ENCODE measurements around the gene FUT8.

Gene FUT8

DNA sequence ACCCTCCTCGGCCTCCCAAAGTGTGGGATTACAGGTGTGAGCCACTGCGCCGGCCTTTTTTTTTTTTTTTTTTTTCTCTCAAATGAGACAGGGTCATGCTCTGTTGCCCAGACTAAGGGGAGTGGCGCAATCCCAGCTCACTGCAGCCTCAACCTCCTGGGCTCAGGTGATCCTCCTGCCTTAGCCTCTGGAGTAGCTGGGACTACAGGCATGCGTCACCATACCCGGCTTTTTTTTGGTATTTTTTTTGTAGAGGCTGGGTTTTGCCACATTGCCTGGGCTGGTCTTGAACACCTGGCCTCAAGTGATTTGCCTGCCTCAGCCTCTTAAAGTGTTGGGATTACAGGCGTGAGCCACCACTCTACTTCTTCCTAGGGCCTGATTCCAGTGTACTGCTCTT lies 18.7 kb downstream of the FUT8 start:
- Histone ChIP-seq H3K27me3 (ENCODE audit: control insufficient read depth in 1 of 2, insufficient read depth in 2 of 2, low read length in 2 of 2) (no peaks in the 10 kb centered on the region), H3K9me3 (ENCODE audit: control insufficient read depth in 1 of 2, low read length in 2 of 2) (peaks cover 2 to 4% of the 10 kb centered on the region in 2 donors), H3K9ac (ENCODE audit: low read depth in 1 of 2, low read length in 2 of 2) (no peak overlapping the region), H3K4me1 (ENCODE audit: control insufficient read depth in 1 of 2, insufficient read depth in 2 of 2, low read length in 2 of 2) (no peaks in the 10 kb centered on the region), H3K36me3 (ENCODE audit: control insufficient read depth in 1 of 2, insufficient read depth in 2 of 2, low read length in 2 of 2) (peaks cover 4 to 5% of the 10 kb centered on the region in 2 donors), H3K27ac (ENCODE audit: low read depth, low read length) (no peak overlapping the region), H3K4me3 (ENCODE audit: low read depth in 1 of 2, low read length in 2 of 2) (no peak overlapping the region)

DNA sequence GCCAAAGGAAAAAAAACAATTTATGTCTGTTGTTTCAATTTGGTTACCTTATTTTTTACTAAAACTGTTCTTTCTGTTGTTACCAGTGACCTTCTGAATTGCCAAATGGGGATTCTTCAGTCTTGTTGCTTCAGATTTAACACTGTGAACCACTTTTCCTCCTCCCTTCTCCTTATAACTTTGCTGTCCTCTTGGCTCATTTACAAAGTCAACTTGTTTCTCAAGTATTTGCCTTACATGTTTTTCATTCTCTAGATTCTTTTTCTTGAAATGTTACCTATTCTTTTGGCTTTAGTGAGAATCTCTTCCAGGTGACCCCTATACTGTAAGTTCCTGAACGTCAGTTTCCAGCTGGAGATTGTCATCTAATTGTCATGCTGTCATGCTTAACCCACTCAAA lies 19.4 kb downstream of the FUT8 start:
- Histone ChIP-seq H3K27ac (ENCODE audit: low read depth, low read length) (no peak overlapping the region), H3K27me3 (ENCODE audit: control insufficient read depth in 1 of 2, insufficient read depth in 2 of 2, low read length in 2 of 2) (no peaks in the 10 kb centered on the region)

DNA sequence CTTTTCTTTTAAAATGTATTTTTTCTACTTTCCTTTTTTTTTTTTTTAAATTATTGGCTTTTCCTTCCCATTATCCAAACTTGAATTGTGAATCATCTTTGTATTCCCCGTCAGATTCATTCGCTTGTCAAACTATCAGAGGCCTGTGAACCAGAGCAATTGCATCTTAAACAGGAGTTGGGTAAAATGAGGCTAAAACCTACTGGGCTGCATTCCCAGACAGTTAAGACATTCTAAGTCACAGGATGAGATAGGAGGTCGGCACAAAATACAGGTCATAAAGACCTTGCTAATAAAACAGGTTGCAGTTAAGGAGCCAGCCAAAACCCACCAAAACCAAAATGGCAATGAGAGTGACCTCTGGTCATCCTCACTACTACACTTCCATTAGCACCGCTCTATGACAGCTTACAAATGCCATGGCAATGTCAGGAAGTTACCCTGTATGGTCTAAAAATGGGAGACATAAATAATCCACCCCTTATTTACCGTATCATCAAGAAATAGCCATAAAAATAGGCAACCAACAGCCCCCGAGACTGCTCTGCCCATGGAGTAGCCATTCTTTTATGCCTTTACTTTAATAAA lies 19.9 kb downstream of the FUT8 start:
- H3K9ac ChIP-seq (ENCODE audit: low read depth in 1 of 2, low read length in 2 of 2), result no peak overlapping the region
- H3K4me1 ChIP-seq (ENCODE audit: control insufficient read depth in 1 of 2, insufficient read depth in 2 of 2, low read length in 2 of 2), result peaks cover 3 to 5% of the 10 kb centered on the region in 2 donors
- H3K9me3 ChIP-seq (ENCODE audit: control insufficient read depth in 1 of 2, low read length in 2 of 2), result peaks cover 2 to 4% of the 10 kb centered on the region in 2 donors
- H3K4me3 ChIP-seq (ENCODE audit: low read depth in 1 of 2, low read length in 2 of 2), result no peak overlapping the region
- peaks cover 2 to 4% of the 10 kb centered on the region in 2 donors for H3K36me3 ChIP-seq (ENCODE audit: control insufficient read depth in 1 of 2, insufficient read depth in 2 of 2, low read length in 2 of 2)
- H3K27ac ChIP-seq (ENCODE audit: low read depth, low read length), result no peak overlapping the region
- H3K27me3 ChIP-seq (ENCODE audit: control insufficient read depth in 1 of 2, insufficient read depth in 2 of 2, low read length in 2 of 2), result no peaks in the 10 kb centered on the region

More for the DNA sequence above, 19.4 kb downstream of the FUT8 start:
- Histone ChIP-seq H3K9ac (ENCODE audit: low read depth in 1 of 2, low read length in 2 of 2) (no peak overlapping the region), H3K4me1 (ENCODE audit: control insufficient read depth in 1 of 2, insufficient read depth in 2 of 2, low read length in 2 of 2) (peaks cover 3% of the 10 kb centered on the region in 2 donors), H3K36me3 (ENCODE audit: control insufficient read depth in 1 of 2, insufficient read depth in 2 of 2, low read length in 2 of 2) (peaks cover 4 to 5% of the 10 kb centered on the region in 2 donors), H3K9me3 (ENCODE audit: control insufficient read depth in 1 of 2, low read length in 2 of 2) (peaks cover 2 to 4% of the 10 kb centered on the region in 2 donors), H3K4me3 (ENCODE audit: low read depth in 1 of 2, low read length in 2 of 2) (no peak overlapping the region)

DNA sequence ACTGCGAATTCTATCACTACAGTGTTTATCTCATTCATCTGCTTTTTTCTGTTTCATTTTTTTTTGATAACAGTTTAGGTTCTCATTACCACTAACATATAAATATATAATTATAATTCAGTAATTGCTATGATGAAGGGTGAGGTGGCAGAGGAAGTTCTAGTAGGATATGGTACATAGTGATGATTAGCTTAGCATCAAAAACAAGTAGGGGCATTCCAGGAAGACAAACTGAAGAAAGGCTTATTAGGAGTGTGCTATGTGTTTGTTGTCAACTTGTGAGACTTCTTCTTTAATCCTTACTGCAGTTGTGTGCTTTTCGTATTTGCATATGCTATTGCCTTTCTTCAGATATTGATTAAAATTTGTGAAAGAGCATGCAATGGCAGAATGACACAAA lies 20.6 kb downstream of the FUT8 start:
- Histone ChIP-seq H3K4me3 (ENCODE audit: low read depth in 1 of 2, low read length in 2 of 2) (no peak overlapping the region), H3K9ac (ENCODE audit: low read depth in 1 of 2, low read length in 2 of 2) (no peak overlapping the region), H3K27ac (ENCODE audit: low read depth, low read length) (no peak overlapping the region), H3K36me3 (ENCODE audit: control insufficient read depth in 1 of 2, insufficient read depth in 2 of 2, low read length in 2 of 2) (peaks cover 2 to 4% of the 10 kb centered on the region in 2 donors), H3K4me1 (ENCODE audit: control insufficient read depth in 1 of 2, insufficient read depth in 2 of 2, low read length in 2 of 2) (peaks cover 3 to 8% of the 10 kb centered on the region in 2 donors), H3K9me3 (ENCODE audit: control insufficient read depth in 1 of 2, low read length in 2 of 2) (peaks cover 2 to 4% of the 10 kb centered on the region in 2 donors), H3K27me3 (ENCODE audit: control insufficient read depth in 1 of 2, insufficient read depth in 2 of 2, low read length in 2 of 2) (no peaks in the 10 kb centered on the region)

DNA sequence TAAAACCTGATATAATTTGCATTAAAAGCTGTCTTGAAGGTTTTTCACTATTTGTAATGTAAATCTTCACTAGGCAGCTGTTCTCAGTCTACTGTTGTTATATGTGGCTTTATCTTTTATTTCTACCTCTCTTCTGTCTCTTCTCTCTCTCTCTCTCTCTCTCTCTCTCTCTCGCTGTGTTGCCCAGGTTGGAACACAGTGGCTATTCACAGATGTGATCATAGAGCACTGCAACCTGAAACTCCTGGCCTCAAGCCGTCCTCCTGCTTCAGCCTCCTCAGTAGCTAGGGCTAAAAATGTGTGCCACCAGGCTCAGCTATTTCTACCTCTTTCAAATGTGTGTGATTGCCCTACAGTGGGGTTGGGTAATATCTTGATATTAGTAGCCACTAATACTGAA lies 21.1 kb downstream of the FUT8 start:
- Histone ChIP-seq H3K36me3 (ENCODE audit: control insufficient read depth in 1 of 2, insufficient read depth in 2 of 2, low read length in 2 of 2) (peaks cover 2 to 4% of the 10 kb centered on the region in 2 donors), H3K9ac (ENCODE audit: low read depth in 1 of 2, low read length in 2 of 2) (no peak overlapping the region), H3K27ac (ENCODE audit: low read depth, low read length) (no peak overlapping the region), H3K27me3 (ENCODE audit: control insufficient read depth in 1 of 2, insufficient read depth in 2 of 2, low read length in 2 of 2) (no peaks in the 10 kb centered on the region), H3K9me3 (ENCODE audit: control insufficient read depth in 1 of 2, low read length in 2 of 2) (peaks cover 2 to 4% of the 10 kb centered on the region in 2 donors), H3K4me1 (ENCODE audit: control insufficient read depth in 1 of 2, insufficient read depth in 2 of 2, low read length in 2 of 2) (peaks cover 3 to 13% of the 10 kb centered on the region in 2 donors), H3K4me3 (ENCODE audit: low read depth in 1 of 2, low read length in 2 of 2) (no peak overlapping the region)

DNA sequence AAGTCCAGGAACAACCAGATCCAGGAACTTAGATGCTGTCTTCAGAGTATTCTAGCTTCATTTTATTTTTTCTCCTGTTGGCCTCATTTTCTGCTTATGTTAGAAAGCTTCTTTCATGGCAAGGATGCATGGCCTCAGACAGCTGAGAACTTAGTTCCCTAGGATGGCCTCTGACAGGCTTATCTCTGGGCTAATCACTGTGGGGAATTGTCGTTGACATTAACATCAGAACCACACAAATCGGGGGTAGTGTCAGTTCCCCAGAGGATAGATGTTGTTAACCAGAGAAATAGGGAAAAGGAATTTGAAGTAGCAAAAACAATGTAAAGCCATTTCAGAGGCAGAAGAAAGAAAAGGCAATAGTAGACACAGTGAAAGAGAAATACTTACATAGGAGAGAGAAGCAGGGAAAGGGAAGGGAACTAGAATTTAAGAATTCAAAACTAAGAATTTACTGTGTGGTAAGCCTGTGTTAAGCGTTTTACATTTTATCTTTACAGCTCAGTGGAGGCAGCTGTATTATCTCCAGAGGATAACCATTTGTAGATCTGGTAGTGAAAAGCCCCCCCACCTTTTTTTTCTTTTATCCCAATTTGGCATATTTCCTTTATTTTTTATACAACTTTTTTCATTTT lies 21.8 kb downstream of the FUT8 start:
- Histone ChIP-seq H3K27ac (ENCODE audit: low read depth, low read length) (no peak overlapping the region), H3K36me3 (ENCODE audit: control insufficient read depth in 1 of 2, insufficient read depth in 2 of 2, low read length in 2 of 2) (peaks cover 2 to 4% of the 10 kb centered on the region in 2 donors), H3K4me1 (ENCODE audit: control insufficient read depth in 1 of 2, insufficient read depth in 2 of 2, low read length in 2 of 2) (peaks cover 3 to 13% of the 10 kb centered on the region in 2 donors), H3K27me3 (ENCODE audit: control insufficient read depth in 1 of 2, insufficient read depth in 2 of 2, low read length in 2 of 2) (no peaks in the 10 kb centered on the region), H3K4me3 (ENCODE audit: low read depth in 1 of 2, low read length in 2 of 2) (no peak overlapping the region), H3K9ac (ENCODE audit: low read depth in 1 of 2, low read length in 2 of 2) (no peak overlapping the region), H3K9me3 (ENCODE audit: control insufficient read depth in 1 of 2, low read length in 2 of 2) (peaks cover 2 to 4% of the 10 kb centered on the region in 2 donors)

DNA sequence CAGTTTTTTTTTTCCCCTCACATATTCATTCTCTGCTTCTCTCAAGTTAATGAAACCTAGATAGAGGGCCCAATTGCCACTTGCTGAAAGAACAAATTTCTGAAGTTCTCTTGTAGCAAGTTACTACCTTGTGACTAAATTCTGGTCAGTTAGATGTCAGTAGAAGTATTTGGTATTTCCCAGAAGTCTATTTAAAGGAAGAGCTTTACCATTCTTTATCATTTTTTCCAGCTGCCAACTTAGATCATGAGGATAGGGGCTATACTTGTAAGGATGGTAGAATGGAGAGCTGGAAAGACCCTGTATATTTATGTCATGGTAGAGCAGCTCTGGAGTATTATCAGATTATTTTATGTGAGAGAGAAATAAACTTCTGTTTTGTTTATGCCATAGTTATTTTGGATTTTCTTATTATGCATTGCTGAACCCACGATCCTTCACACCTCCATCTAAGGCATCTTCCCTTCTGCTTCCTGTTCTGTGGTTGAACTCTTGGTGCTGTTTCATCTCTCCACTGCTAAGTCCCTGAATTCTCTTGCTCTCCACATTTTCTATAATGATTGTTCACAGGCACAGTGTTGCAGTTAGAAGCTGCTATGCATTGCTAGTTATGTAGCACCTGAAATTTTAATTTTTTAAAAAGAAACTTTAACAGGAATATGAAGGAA lies 25.9 kb downstream of the FUT8 start:
- no peak overlapping the region for H3K4me3 ChIP-seq (ENCODE audit: low read depth in 1 of 2, low read length in 2 of 2)

DNA sequence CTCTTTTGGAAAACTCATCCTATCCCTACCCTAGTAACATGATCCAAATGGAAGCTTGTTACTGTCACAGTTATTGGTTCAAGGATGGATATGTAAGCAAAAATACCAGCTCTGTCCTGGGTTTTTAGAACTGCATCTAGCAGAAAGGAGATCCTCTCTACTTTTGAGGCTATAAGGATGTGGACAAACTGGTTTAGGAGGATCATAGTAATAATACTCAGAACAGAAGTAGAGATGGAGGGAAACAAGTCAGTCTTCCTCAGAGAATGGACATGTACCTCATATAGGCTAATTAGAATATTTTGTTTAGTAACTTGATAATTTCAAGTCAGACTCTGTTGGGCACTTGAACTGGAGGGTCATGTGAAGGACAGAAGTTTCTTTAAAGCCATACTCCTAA lies 26.6 kb downstream of the FUT8 start:
- H3K9ac ChIP-seq (ENCODE audit: low read depth in 1 of 2, low read length in 2 of 2), result no peak overlapping the region
- peaks cover 2 to 4% of the 10 kb centered on the region in 2 donors for H3K9me3 ChIP-seq (ENCODE audit: control insufficient read depth in 1 of 2, low read length in 2 of 2)
- no peak overlapping the region for H3K27ac ChIP-seq (ENCODE audit: low read depth, low read length)
- H3K36me3 ChIP-seq (ENCODE audit: control insufficient read depth in 1 of 2, insufficient read depth in 2 of 2, low read length in 2 of 2), result peaks cover 2 to 4% of the 10 kb centered on the region in 2 donors
- peaks cover 3 to 13% of the 10 kb centered on the region in 2 donors for H3K4me1 ChIP-seq (ENCODE audit: control insufficient read depth in 1 of 2, insufficient read depth in 2 of 2, low read length in 2 of 2)
- H3K27me3 ChIP-seq (ENCODE audit: control insufficient read depth in 1 of 2, insufficient read depth in 2 of 2, low read length in 2 of 2), result no peaks in the 10 kb centered on the region
- no peak overlapping the region for H3K4me3 ChIP-seq (ENCODE audit: low read depth in 1 of 2, low read length in 2 of 2)

More for the DNA sequence above, 25.9 kb downstream of the FUT8 start:
- peaks cover 2 to 4% of the 10 kb centered on the region in 2 donors for H3K36me3 ChIP-seq (ENCODE audit: control insufficient read depth in 1 of 2, insufficient read depth in 2 of 2, low read length in 2 of 2)
- no peak overlapping the region for H3K27ac ChIP-seq (ENCODE audit: low read depth, low read length)
- H3K4me1 ChIP-seq (ENCODE audit: control insufficient read depth in 1 of 2, insufficient read depth in 2 of 2, low read length in 2 of 2), result peaks cover 3 to 13% of the 10 kb centered on the region in 2 donors
- H3K9ac ChIP-seq (ENCODE audit: low read depth in 1 of 2, low read length in 2 of 2), result no peak overlapping the region
- peaks cover 2 to 4% of the 10 kb centered on the region in 2 donors for H3K9me3 ChIP-seq (ENCODE audit: control insufficient read depth in 1 of 2, low read length in 2 of 2)
- no peaks in the 10 kb centered on the region for H3K27me3 ChIP-seq (ENCODE audit: control insufficient read depth in 1 of 2, insufficient read depth in 2 of 2, low read length in 2 of 2)

DNA sequence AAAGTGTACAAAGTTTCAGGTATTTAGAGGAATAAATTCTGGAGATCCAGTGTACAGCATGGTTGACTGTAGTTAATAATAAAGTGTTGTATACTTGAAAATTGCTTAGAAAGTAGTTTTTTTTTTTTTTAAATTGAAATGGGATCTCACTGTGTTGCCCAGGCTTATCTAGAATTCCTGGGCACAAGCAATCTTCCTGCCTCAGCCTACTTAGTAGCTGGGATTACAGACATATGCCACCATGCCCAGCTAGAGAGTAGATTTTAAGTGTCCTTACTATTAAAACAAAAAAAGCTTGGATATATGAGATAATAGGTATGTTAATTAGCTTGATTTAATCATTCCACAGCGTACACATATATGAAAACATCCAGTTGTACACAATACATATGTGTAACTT lies 27.7 kb downstream of the FUT8 start:
- peaks cover 3 to 6% of the 10 kb centered on the region in 2 donors for H3K36me3 ChIP-seq (ENCODE audit: control insufficient read depth in 1 of 2, insufficient read depth in 2 of 2, low read length in 2 of 2)
- no peak overlapping the region for H3K9ac ChIP-seq (ENCODE audit: low read depth in 1 of 2, low read length in 2 of 2)
- peaks cover 3 to 4% of the 10 kb centered on the region in 2 donors for H3K9me3 ChIP-seq (ENCODE audit: control insufficient read depth in 1 of 2, low read length in 2 of 2)
- no peak overlapping the region for H3K4me3 ChIP-seq (ENCODE audit: low read depth in 1 of 2, low read length in 2 of 2)
- H3K27me3 ChIP-seq (ENCODE audit: control insufficient read depth in 1 of 2, insufficient read depth in 2 of 2, low read length in 2 of 2), result no peaks in the 10 kb centered on the region
- peaks cover 3 to 13% of the 10 kb centered on the region in 2 donors for H3K4me1 ChIP-seq (ENCODE audit: control insufficient read depth in 1 of 2, insufficient read depth in 2 of 2, low read length in 2 of 2)
- H3K27ac ChIP-seq (ENCODE audit: low read depth, low read length), result no peak overlapping the region

DNA sequence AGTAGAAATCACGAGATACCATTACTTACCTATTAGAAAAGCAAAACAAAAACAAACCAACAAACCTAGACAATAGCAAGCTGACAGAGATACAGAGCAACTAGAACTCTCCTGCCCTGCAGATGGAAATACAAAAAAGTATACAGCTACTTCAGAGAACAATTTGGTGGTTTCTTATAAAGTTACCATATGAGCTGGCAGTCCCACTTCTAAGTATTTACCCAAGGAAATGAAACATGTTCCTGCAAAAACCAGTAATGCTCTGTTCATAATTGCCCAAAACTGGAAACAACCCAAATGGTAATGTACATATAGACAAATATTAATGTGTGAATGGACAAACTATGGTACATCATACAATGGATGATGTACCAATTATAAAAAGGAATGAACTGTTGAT lies 31.7 kb downstream of the FUT8 start:
- Histone ChIP-seq H3K27ac (ENCODE audit: low read depth, low read length) (no peak overlapping the region), H3K4me1 (ENCODE audit: control insufficient read depth in 1 of 2, insufficient read depth in 2 of 2, low read length in 2 of 2) (no peaks in the 10 kb centered on the region), H3K36me3 (ENCODE audit: control insufficient read depth in 1 of 2, insufficient read depth in 2 of 2, low read length in 2 of 2) (peaks cover 0 to 4% of the 10 kb centered on the region in 2 donors), H3K9ac (ENCODE audit: low read depth in 1 of 2, low read length in 2 of 2) (no peak overlapping the region), H3K4me3 (ENCODE audit: low read depth in 1 of 2, low read length in 2 of 2) (no peak overlapping the region), H3K9me3 (ENCODE audit: control insufficient read depth in 1 of 2, low read length in 2 of 2) (peaks cover 0 to 3% of the 10 kb centered on the region in 2 donors), H3K27me3 (ENCODE audit: control insufficient read depth in 1 of 2, insufficient read depth in 2 of 2, low read length in 2 of 2) (no peaks in the 10 kb centered on the region)

All from duodenal mucosa (tissue), 2 donors.